Thyroid gland (tissue), 4 donors: Measurements from ENCODE around the gene MAPK11.

Source experiments
- POLR2A ChIP-seq, 2 donors: fragments of 450-650 bp; IDR thresholded peaks; one replicate each; pipeline ENCODE4 v1.6.1; 2017; ENCODE audit warnings: antibody characterized with exemption in 2 of 2, mild to moderate bottlenecking in 2 of 2, moderate library complexity in 1 of 2
- TF ChIP-seq, protein P1 (sequence below), 6 experiments: fragments of 200-600 bp in 3 of 6; fragments of 450-650 bp in 3 of 6; sonication (generic) in 3 of 6; IDR thresholded peaks; one replicate each; pipeline ENCODE4 v1.5.1; 2016 to 2019; ENCODE audit warnings: antibody characterized with exemption in 6 of 6, mild to moderate bottlenecking in 2 of 6, inconsistent platforms in 1 of 6, moderate library complexity in 1 of 6

DNA sequence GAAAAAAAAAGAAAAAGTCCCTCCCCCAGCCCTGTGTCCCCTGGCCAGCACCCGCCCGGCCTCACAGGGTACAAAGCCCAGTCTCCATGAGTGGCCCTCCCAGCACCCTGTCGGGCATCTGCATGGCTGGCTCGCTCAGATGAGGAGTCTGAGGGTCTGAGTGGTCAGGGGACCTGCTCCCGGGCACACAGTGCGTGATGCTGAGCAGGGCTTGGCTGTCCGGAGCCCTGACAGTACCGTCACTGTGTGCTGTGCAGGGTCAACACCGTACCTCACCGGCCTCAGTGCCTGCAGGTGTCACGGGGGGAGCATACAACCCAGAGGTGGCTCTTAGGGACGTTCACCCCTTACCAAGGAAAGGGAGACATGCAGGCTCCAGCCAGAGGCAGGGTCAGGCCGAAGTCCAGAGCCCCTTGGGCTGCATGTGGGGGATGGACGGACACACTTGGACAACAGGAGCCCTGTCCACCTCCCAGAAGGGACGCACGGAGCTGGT is 40.8 kb upstream of the MAPK11 start:
- TF ChIP-seq, protein P1, sequence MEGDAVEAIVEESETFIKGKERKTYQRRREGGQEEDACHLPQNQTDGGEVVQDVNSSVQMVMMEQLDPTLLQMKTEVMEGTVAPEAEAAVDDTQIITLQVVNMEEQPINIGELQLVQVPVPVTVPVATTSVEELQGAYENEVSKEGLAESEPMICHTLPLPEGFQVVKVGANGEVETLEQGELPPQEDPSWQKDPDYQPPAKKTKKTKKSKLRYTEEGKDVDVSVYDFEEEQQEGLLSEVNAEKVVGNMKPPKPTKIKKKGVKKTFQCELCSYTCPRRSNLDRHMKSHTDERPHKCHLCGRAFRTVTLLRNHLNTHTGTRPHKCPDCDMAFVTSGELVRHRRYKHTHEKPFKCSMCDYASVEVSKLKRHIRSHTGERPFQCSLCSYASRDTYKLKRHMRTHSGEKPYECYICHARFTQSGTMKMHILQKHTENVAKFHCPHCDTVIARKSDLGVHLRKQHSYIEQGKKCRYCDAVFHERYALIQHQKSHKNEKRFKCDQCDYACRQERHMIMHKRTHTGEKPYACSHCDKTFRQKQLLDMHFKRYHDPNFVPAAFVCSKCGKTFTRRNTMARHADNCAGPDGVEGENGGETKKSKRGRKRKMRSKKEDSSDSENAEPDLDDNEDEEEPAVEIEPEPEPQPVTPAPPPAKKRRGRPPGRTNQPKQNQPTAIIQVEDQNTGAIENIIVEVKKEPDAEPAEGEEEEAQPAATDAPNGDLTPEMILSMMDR (IDR thresholded peaks at IDR 0.05) = no peak
- TF ChIP-seq POLR2A (IDR thresholded peaks at IDR 0.05) = no peak
